Ectodermal cell (in vitro differentiated cells): Measurements from ENCODE around the gene TGM2.

Experiments
- H3K27ac ChIP-seq: 2 replicates; pipeline ENCODE4 v1.7.0; 2013; ENCODE audit warnings: mild to moderate bottlenecking, low read depth, low read length; ENCODE audit not compliant: insufficient read depth, poor library complexity, severe bottlenecking
- H3K27me3 ChIP-seq: 2 replicates; pipeline ENCODE4 v1.7.0; 2013; ENCODE audit warnings: mild to moderate bottlenecking, low read length; ENCODE audit not compliant: insufficient read depth, control insufficient read depth, poor library complexity, severe bottlenecking
- H3K36me3 ChIP-seq: one replicate; pipeline ENCODE4 v1.7.0; 2013; ENCODE audit warnings: low read length; ENCODE audit not compliant: control insufficient read depth, insufficient read depth
- H3K4me1 ChIP-seq: one replicate; pipeline ENCODE4 v1.7.0; 2013; ENCODE audit warnings: low read length; ENCODE audit not compliant: control insufficient read depth, insufficient read depth
- H3K4me3 ChIP-seq: 2 replicates; pipeline ENCODE4 v1.7.0; 2013; ENCODE audit warnings: low read depth, low read length, control low read depth; ENCODE audit not compliant: insufficient read depth
- H3K9me3 ChIP-seq: 2 replicates; pipeline ENCODE4 v1.7.0; 2013; ENCODE audit warnings: mild to moderate bottlenecking, low read length, moderate library complexity; ENCODE audit not compliant: control insufficient read depth
- WGBS, 2 experiments: methylation state at CpG; one replicate each; pipeline ENCODE4 v1.1.7; 2013; ENCODE audit warnings: missing lambda C conversion rate in 2 of 2; 5-methylcytosine and 5-hydroxymethylcytosine counted together

The TGM2 gene

DNA sequence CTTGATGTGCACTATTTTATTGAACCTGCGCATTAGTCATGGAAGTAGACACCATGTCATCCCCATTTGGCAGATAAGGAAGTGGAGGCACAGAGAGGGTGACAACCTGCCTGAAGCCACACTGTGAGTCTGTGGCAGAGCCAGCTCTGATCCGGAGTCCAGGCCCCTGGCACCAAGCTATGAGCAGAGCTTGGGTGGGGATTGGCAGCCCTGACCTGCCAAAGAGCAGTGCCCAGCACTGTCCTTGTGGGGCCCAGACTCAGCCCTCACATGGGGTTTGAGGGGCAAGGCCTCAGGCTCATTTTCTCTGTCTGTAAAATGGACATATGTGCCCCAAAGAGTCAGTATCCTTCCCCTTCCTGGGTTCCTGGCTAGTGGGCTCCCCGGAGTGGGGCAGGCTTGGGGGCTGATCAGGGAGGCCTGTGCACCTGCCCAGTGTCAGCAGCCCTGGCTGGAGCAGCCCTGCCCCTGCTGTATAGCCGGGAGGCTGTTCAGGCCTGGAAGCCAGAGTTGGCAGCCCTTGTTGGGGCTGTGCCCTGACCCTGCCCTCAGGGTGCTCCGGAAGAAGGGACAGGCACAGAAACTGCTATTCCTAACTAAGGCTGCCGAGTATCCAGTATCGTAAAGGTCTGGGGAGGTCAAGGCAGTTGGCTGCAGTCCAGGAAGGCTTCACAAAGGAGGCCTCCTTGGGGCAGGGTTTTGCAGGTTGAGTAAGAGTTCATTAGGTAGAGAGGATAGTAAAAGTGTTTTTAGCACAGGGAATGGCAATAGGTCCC, 38.7 kb downstream of the TGM2 start:
- H3K36me3 ChIP-seq: no peaks in the 10 kb centered on the region
- H3K27ac ChIP-seq: no peak overlapping the region
- no peaks in the 10 kb centered on the region for H3K9me3 ChIP-seq
- 89 to 90% methylated on average over 7 of the region's 7 CpGs for WGBS, 2 experiments
- no peaks in the 10 kb centered on the region for H3K4me1 ChIP-seq
- no peak overlapping the region for H3K4me3 ChIP-seq
- H3K27me3 ChIP-seq: no peaks in the 10 kb centered on the region

DNA sequence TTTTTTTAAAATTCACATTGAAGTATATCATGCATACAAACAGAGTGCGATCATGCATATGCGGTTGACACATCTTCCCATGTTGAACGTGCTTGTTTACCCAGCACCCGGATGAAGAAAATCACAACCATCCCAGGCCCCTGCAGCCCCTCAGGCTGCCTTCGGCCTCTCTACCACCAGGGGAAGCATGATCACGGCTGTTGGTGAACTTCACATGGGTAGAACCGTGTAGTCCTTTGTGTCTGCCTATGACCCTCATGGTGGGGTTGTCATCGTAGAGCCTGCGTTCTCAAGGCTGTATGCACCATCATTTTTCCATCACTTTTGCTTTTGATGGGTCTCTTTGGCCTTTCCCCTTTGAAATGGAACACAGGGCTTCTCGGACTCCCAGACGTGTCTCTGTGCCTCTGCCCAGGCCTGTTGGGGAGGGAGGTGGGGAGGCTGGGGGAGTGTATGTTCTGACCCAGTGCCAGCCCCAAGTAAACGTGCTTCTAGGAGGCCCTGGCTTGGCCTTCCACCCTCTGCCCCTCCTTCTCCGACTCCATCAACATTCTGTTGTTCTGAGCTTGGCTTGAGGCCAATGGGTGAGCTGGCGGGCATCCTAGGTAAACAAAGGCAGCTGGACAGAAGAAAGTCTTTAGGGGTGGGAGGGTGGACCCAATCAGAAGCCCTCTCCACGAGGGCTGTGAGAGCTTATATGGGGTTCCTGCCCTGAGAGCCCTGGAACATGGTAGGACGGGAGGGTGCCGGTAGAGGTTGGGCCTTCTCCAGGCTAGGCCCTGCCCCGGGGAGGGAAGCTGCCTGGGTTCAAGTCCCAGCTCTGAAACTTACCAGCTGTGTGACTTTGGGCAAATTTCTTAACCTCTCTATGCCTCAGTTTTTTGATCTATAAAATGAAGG, 39.7 kb downstream of the TGM2 start:
- no peaks in the 10 kb centered on the region for H3K36me3 ChIP-seq
- no peaks in the 10 kb centered on the region for H3K27me3 ChIP-seq
- no peaks in the 10 kb centered on the region for H3K9me3 ChIP-seq
- no peak overlapping the region for H3K4me3 ChIP-seq
- H3K4me1 ChIP-seq: no peaks in the 10 kb centered on the region
- WGBS, 2 experiments: 92% methylated on average over 18 of the region's 18 CpGs
- no peak overlapping the region for H3K27ac ChIP-seq

DNA sequence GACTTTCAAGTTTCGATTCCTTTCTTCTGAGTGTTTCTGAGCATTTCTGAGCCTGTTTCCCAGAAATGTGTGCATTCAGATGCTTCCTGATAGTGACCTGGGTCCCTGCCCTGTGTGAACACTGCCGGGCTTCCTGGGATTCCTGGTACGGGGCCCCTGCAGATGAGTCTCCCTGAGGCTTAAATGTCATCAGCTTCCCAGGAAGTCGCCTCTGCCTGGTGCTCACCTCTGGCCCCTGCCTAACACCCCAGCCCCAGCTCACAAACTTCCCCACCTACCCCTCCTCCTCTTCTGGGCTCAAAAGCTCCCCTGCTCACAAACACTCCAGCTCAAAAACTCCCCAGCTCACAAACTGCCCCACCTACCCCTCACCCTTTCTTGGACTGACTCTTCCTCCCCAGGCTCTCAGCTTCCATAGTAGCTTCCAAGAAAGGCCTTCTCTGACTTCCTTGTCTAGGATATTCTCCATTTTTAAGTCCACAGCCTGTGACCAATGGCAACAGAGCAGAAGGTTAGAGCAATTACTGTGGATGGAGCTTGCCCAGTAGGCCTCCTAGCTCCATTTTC, 42.0 kb downstream of the TGM2 start:
- H3K27ac ChIP-seq: no peak overlapping the region
- H3K36me3 ChIP-seq: no peaks in the 10 kb centered on the region
- H3K4me1 ChIP-seq: no peaks in the 10 kb centered on the region
- H3K27me3 ChIP-seq: no peaks in the 10 kb centered on the region
- 76 to 83% methylated on average over 4 of the region's 4 CpGs for WGBS, 2 experiments
- no peaks in the 10 kb centered on the region for H3K9me3 ChIP-seq
- H3K4me3 ChIP-seq: no peak overlapping the region

DNA sequence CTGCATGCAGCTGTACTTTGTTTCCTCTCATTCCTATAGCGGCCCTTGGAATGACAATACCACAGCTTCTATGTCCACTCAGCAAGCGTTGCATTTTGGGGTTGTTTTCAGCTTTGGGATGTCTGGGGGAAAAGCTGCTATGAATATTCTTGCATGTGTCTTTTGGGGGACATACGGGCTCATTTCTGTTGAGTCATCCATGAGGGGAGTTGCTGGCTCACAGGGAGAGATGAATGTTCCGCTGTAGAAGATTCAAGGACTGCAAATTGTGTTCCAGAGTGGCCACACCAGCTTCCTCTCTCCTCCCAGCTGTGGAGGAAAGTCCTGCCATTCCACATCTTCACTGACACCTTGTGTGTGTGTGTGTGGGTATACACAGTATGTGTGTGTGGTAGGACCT, 43.3 kb downstream of the TGM2 start:
- Histone ChIP-seq H3K36me3 (no peaks in the 10 kb centered on the region), H3K27me3 (no peaks in the 10 kb centered on the region), H3K9me3 (no peaks in the 10 kb centered on the region), H3K4me3 (no peak overlapping the region), H3K4me1 (no peaks in the 10 kb centered on the region), H3K27ac (no peak overlapping the region)
- 94% methylated on average over 4 of the region's 4 CpGs for WGBS, 2 experiments

DNA sequence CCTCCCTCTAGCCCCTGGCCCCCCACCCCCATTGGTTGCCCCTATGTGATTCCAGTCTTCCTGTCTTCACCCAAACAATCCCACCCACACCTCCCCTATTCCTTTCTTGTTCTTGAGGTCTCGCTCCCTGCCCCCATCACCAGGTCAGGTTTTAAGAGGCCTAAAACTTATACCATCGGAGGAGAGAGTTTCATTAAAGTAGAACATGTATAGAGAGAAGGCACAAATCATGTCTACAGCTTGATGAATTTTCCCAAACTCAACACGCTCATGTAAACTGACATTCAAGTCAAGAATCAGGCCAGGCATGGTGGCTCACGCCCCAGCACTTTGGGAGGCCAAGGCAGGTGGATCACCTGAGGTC, 44.5 kb downstream of the TGM2 start:
- no peaks in the 10 kb centered on the region for H3K4me1 ChIP-seq
- no peak overlapping the region for H3K27ac ChIP-seq
- H3K9me3 ChIP-seq: no peaks in the 10 kb centered on the region
- 85 to 95% methylated on average over 3 to 4 of the region's 4 CpGs for WGBS, 2 experiments
- no peak overlapping the region for H3K4me3 ChIP-seq
- H3K36me3 ChIP-seq: no peaks in the 10 kb centered on the region
- H3K27me3 ChIP-seq: no peaks in the 10 kb centered on the region

DNA sequence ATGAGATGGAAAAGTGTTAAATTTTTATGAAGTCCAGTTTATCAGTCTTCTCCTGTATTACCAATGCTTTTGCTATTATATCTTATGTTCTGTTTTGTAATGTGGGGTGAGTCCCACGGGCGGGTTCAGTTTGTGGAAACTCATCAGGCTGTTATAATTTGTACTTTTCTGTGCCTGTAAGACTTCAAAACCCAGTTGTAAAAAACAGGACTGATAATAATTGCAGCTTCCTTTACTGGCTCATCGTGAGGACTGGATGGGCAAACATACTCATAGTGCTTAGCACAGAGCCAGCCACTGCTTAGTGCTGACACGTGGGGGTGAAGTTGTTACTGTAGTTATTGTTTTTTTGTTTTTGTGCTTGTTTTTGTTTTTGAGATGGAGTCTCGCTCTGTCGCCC, 45.6 kb downstream of the TGM2 start:
- H3K4me3 ChIP-seq: no peak overlapping the region
- H3K4me1 ChIP-seq: no peaks in the 10 kb centered on the region
- H3K27ac ChIP-seq: no peak overlapping the region
- H3K27me3 ChIP-seq: no peaks in the 10 kb centered on the region
- 94 to 98% methylated on average over 6 of the region's 6 CpGs for WGBS, 2 experiments
- H3K36me3 ChIP-seq: no peaks in the 10 kb centered on the region
- H3K9me3 ChIP-seq: no peaks in the 10 kb centered on the region

DNA sequence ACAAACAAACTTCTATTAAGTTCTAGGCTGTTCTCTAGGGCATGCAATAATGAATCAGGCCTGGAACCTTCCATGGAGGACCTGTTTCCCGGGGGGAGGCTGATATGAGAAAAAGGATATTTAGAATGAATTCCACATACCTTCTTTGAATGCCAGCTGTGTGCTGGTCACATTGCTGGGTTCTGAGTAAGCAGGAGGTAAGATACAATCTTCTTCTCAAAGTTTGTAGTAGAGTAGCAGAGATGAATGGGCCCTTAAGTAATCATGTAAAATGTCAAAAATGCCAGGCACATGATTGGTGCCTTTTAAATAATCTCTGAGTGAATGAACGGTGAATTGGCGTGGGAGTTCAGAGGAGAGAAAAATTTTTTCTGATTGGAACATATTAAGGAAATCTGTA, 47.4 kb downstream of the TGM2 start:
- Histone ChIP-seq H3K27ac (no peak overlapping the region), H3K4me3 (no peak overlapping the region), H3K36me3 (no peaks in the 10 kb centered on the region)

DNA sequence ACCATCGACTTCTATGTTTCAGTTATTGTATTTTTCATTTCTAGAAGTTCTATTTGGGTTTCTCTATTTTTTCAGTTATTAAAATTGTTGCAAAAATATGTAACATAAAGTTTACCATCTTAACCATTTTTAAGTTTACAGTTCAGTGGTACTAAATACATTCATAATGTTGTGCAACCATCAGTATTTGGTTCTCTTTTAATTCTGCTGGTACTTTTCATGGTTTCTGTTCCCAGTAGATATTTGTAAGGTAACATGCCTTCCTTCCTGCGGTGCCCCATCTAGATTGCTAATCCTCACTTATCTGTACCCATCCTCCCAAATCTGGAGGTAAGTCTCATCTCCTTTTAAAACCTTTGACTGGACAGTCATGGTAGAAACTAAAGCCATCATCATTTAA, 47.9 kb downstream of the TGM2 start:
- H3K4me3 ChIP-seq: no peak overlapping the region
- no peaks in the 10 kb centered on the region for H3K27me3 ChIP-seq
- no peak overlapping the region for H3K27ac ChIP-seq
- H3K9me3 ChIP-seq: no peaks in the 10 kb centered on the region
- H3K4me1 ChIP-seq: no peaks in the 10 kb centered on the region
- 88 to 95% methylated on average over 1 of the region's 2 CpGs for WGBS, 2 experiments
- H3K36me3 ChIP-seq: no peaks in the 10 kb centered on the region

More for the DNA sequence above, 47.4 kb downstream of the TGM2 start:
- no peaks in the 10 kb centered on the region for H3K4me1 ChIP-seq
- H3K9me3 ChIP-seq: no peaks in the 10 kb centered on the region
- WGBS, 2 experiments: 81 to 93% methylated on average over 3 of the region's 3 CpGs
- H3K27me3 ChIP-seq: no peaks in the 10 kb centered on the region

DNA sequence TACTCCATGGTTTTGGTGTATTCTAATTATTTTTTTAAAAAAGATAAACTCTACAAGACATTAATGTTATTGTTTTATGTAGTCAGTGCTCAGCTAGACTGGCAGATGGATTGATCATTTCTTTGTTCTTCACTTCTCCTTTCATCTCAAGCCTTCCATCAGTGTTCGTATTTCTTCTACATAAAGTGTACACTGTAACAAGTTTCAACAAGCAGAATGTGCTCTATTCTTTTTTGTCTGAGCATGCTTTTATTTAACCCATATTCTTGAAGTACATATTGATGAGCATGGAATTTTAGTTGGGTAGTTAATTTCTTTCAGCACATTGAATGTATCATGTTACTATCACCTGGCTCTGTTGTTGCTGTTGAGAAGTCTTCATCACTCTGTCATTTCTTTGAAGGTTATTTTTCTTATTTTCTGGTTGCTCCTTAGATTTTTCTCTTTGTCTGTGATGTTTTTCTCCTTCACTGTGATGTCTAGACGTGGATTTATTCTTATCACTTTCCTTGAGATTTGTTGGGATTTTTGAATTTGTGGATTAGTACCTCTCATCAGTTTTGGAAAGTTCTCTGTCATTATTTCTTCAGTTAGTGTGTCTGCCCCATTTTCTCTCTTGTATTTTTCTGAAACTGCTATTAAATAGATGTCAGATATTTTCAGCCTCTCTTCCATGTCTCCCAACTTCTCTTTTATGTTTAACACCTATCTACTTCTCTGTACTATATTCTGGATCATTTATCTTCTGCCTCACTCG, 48.5 kb downstream of the TGM2 start:
- H3K4me3 ChIP-seq: no peak overlapping the region
- no peak overlapping the region for H3K27ac ChIP-seq
- H3K9me3 ChIP-seq: no peaks in the 10 kb centered on the region
- no peaks in the 10 kb centered on the region for H3K36me3 ChIP-seq
- H3K27me3 ChIP-seq: no peaks in the 10 kb centered on the region
- no peaks in the 10 kb centered on the region for H3K4me1 ChIP-seq
- WGBS, 2 experiments: 60 to 65% methylated on average over 3 of the region's 3 CpGs
